H1 (cell line): ENCODE results near the gene RXRA. TPM values are rescaled to one million over a fixed set of nuclear protein-coding genes. Genes with fewer than 3 reads are reported as not detected.

Experiments used
- CHD1 ChIP-seq: IDR thresholded peaks from 2 replicates; pipeline ENCODE4 v1.6.1; 2012; ENCODE audit warnings: low read depth, low read length, improper control_type of control experiment
- KDM5A ChIP-seq: fragments of 200-600 bp; IDR thresholded peaks from 2 replicates; pipeline ENCODE4 v1.7.1; 2012; ENCODE audit warnings: mild to moderate bottlenecking, low read length, inconsistent platforms, mixed read lengths
- MAX ChIP-seq: IDR thresholded peaks from 2 replicates; pipeline ENCODE4 v1.6.1; 2012; ENCODE audit warnings: inconsistent platforms
- RAD21 ChIP-seq, 2 experiments: IDR thresholded peaks in 1 of 2; conservative IDR thresholded peaks in 1 of 2; 2 replicates each; pipeline ENCODE4 v1.6.1; 2011; ENCODE audit warnings: low read depth in 2 of 2, low read length in 2 of 2, improper control_type of control experiment in 1 of 2, inconsistent platforms in 1 of 2, mild to moderate bottlenecking in 1 of 2, moderate library complexity in 1 of 2
- USF2 ChIP-seq: IDR thresholded peaks from 2 replicates; pipeline ENCODE4 v1.6.1; 2011; ENCODE audit warnings: low read length, improper control_type of control experiment
- YY1 ChIP-seq: IDR thresholded peaks from 2 replicates; pipeline ENCODE4 v1.6.1; 2011; ENCODE audit warnings: low read depth, mild to moderate bottlenecking, low read length
- polyA plus RNA-seq, 7 experiments: library from polyadenylated mRNA; depleted of rRNA in 3 of 7; stranded (reverse) in 5 of 7; unstranded in 2 of 7; fragments of >200 nt in 5 of 7; fragments of 200-250 nt in 2 of 7; gene quantifications; 1 replicate in 5 of 7; 2 replicates in 1 of 7; 4 replicates in 1 of 7; pipeline versions ENCODE4 v1.2.1 to v1.2.3, GENCODE V29; 2011 to 2013; ENCODE audit warnings: missing spikeins in 2 of 7, mixed read lengths in 2 of 7
- total RNA-seq: library from RNA; stranded (reverse); fragmentation: NEBNext Ultra II Directional; extraction: Animal tissue kit (Norgen Biotek cat#: 25700); gene quantifications from 2 replicates; pipeline ENCODE4 v1.2.1, GENCODE V29; 2021
- TF ChIP-seq, protein P1 (sequence below): IDR thresholded peaks from 2 replicates; pipeline ENCODE4 v1.6.1; 2012; ENCODE audit warnings: inconsistent platforms

RXRA gene
- total and polyA plus RNA-seq, 2 of the 8 experiments (the other 6 are each of a cell fraction or from before 2014, with no cell fraction given): 9.8 to 29.4 TPM

DNA sequence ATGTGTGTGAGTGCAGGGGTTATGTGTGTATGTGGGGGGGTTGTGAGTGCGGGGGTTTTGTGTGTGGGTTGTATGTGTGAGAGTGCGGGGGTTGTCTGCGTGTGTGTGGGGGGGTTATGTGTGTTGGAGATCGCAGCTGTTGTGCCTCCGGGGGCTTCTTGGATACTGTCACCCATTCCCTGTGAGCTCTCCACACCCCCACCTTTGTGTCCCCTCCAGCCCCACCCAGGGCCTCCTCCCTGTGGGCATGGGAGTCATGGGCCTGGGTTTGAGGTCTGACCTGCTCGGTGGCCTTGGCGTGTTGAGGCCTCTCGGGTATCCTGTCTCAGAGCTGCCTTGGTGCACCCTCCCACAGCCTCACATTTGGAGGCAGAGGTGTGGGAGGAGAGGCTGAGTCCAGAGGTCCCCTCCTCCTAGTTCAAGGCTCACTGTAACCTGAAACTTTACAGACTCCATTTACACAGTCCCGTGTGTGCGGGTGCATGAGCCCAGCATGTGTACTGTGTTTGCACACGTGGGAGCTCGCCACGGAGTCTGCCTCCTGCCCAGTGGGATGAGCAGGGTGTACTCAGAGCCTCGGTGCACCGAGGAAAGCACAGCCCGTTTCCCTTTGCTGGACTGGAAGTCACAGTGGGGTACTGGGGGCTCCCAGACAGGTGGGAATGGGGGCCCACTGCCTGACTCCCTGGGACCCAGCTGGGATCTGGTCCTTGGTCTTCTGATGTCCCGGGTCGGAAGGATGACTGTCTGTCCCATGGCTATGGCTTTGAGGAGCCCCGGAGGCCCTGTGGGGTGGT is 43.4 kb downstream of the RXRA start (continued):
- TF ChIP-seq MAX (no peak), YY1 (no peak), USF2 (no peak), RAD21 (IDR thresholded peaks at IDR 0.05 in 1 of 2, conservative IDR thresholded peaks at IDR 0.05 in 1 of 2; ENCODE audit: low read depth in 2 of 2, low read length in 2 of 2) (no peak), CHD1 (no peak), KDM5A (no peak)
- TF ChIP-seq, protein P1, sequence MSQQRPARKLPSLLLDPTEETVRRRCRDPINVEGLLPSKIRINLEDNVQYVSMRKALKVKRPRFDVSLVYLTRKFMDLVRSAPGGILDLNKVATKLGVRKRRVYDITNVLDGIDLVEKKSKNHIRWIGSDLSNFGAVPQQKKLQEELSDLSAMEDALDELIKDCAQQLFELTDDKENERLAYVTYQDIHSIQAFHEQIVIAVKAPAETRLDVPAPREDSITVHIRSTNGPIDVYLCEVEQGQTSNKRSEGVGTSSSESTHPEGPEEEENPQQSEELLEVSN: no peak
